Heart right ventricle (tissue), 16 donors: ENCODE results near the gene DCUN1D3. TPM values are rescaled to one million over a fixed set of nuclear protein-coding genes. Genes with fewer than 3 reads are reported as not detected.

Experiments used
- ATAC-seq, 8 donors: fragments of 200-7000 bp; cut with Tn5 transposase; one replicate each; pipeline ENCODE4 v1.9.1; 2020; ENCODE audit warnings: mild to moderate bottlenecking in 8 of 8, moderate library complexity in 8 of 8, moderate number of reproducible peaks in 1 of 8
- DNase-seq, 2 donors: peaks; one replicate each; pipeline ENCODE4 v3.0.0-alpha.2; 2020
- H3K27ac ChIP-seq, 10 donors: fragments of 200-600 bp; sonication (generic) in 2 of 10; one replicate each; pipeline versions ENCODE4 v1.5.0 to v1.8.0; 2020 to 2022; ENCODE audit warnings: mild to moderate bottlenecking in 3 of 10
- H3K27me3 ChIP-seq, 7 donors: fragments of 200-600 bp; one replicate each; pipeline ENCODE4 v1.8.0; 2021 to 2022; ENCODE audit warnings: mild to moderate bottlenecking in 2 of 7
- H3K36me3 ChIP-seq, 9 donors: fragments of 200-600 bp; sonication (generic) in 1 of 9; one replicate each; pipeline versions ENCODE4 v1.5.0 to v1.8.0; 2020 to 2022; ENCODE audit warnings: mild to moderate bottlenecking in 2 of 9
- H3K4me1 ChIP-seq, 9 donors: fragments of 200-600 bp; sonication (generic) in 1 of 9; one replicate each; pipeline versions ENCODE4 v1.5.0 to v1.8.0; 2020 to 2022; ENCODE audit warnings: mild to moderate bottlenecking in 4 of 9
- H3K4me3 ChIP-seq, 10 donors: fragments of 200-600 bp; sonication (generic) in 2 of 10; one replicate each; pipeline versions ENCODE4 v1.5.0 to v1.8.0; 2020 to 2022; ENCODE audit warnings: mild to moderate bottlenecking in 7 of 10, moderate library complexity in 2 of 10
- H3K9me3 ChIP-seq, 11 donors: fragments of 200-600 bp in 10 of 11; sonication (generic) in 2 of 11; one replicate each; pipeline versions ENCODE4 v1.5.0 to v1.8.0; 2013 to 2022; ENCODE audit warnings: mild to moderate bottlenecking in 2 of 11, control low read depth in 1 of 11, moderate library complexity in 1 of 11
- WGBS, 2 donors: extraction: QIAGEN DNeasy Blood & Tissue Kit; methylation state at CpG; one replicate each; pipeline ENCODE4 v1.1.7; 2013; ENCODE audit warnings: inconsistent platforms in 1 of 2; 5-methylcytosine and 5-hydroxymethylcytosine counted together
- intact Hi-C, 10 donors: fragments of 100-400 bp; cut with DNase I; formaldehyde crosslinking; loops; one replicate each; pipeline versions ENCODE4 v1.11.1 to v1.14.2; 2022
- polyA plus RNA-seq, 2 donors: library from polyadenylated mRNA; stranded (reverse); fragments of 200-250 nt; gene quantifications; one replicate each; pipeline ENCODE4 v1.2.3, GENCODE V29; 2013
- total RNA-seq, 10 donors: library from RNA; stranded (reverse); fragmentation: NEBNext Ultra II Directional in 3 of 10; extraction: Animal tissue kit (Norgen Biotek cat#: 25700) in 3 of 10; gene quantifications; one replicate each; pipeline versions ENCODE4 v1.2.1 to v1.2.4, GENCODE V29; 2021 to 2023
- TF ChIP-seq, protein P1 (sequence below), 9 donors: fragments of 200-600 bp; sonication (generic) in 2 of 9; IDR thresholded peaks; one replicate each; pipeline versions ENCODE4 v1.5.0 to v1.8.0; 2021 to 2022; ENCODE audit warnings: antibody characterized with exemption in 9 of 9, mild to moderate bottlenecking in 5 of 9, moderate library complexity in 1 of 9
- donor health status: Arrhythmogenic right ventricular cardiomyopathy.
- donor health status: ischemic (EF 13 %, LVEDD 7.1; RV severe dilation, severe dysfunction).
- donor health status: healthy with polysubstance abuse.
- donor health status: DM: no; HTN: yes; CAD: no.
- donor health status: DM: no; HTN: no; CAD: no.
- donor health status: ischemic (EF 25% LVEDD 6.9; RV normal size, moderate dysfunction).
- donor health status: ischemic (EF 25% LVEDD 5.7; RV mildly dilated, moderate dysfunction).
- donor health status: healthy.
- donor health status: DM: yes; HTN: yes; CAD: no.
- donor health status: Ischemic cardiomyopathy.
- donor health status: ischemic (EF 35%, LVEDD 5.7; RV mildly dilated, moderate dysfunction).
- donor health status: nonischemic (EF 11% LVEDD 7.7; RV severe dilation, severe dysfunction).
- donor health status: DM: yes; HTN: yes; CAD: no.
- donor health status: PGD.
- donor health status: ischemic (EF 29% LVEDD 5.4; RV normal size, mild dysfunction).
- donor health status: nonischemic (EF 23%, LVEDD 6.1; RV moderate dilation, normal function).

The DCUN1D3 gene
- total and polyA plus RNA-seq, 12 donors: 3.4 to 32.6 (median 9.4) TPM

DNA sequence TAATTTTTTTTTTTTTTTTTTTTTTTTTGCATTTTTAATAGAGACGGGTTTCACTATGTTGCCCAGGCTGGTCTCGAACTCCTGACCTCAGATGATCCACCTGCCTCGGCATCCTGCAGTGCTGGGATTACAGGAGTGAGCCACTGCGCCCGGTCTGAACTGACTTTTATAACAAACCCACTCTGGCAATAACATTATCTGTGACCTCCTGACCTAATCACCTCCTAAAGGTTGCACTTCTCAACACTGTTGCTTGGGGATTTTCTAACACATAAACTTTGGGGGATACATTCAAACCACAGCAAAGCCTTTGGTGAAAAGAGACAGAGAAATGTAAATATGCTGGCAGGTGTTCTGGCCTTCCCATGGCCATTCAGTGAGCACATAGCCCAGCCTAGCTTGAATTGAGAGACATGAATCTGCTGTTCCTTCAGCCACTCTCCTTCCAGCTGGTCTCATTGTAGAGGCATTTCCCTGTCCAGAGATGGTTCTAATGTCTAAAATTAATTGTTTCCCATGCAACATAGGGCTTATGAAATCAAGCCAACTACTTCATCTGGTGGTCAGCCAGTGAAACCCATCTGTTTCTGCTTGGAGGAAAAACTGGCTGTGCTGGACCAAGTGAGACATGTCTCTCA lies 28.7 kb upstream of the DCUN1D3 start:
- Histone ChIP-seq H3K4me1 (peaks cover 0 to 23% (median 7%) of the 10 kb centered on the region in 9 donors), H3K36me3 (peaks cover 0 to 21% (median 0%) of the 10 kb centered on the region in 9 donors), H3K9me3 (no peaks in the 10 kb centered on the region), H3K27ac (peak overlapping the region in 6 of 10 donors; percentile 2 to 84 (median 74)), H3K4me3 (no peak overlapping the region), H3K27me3 (no peaks in the 10 kb centered on the region)
- ATAC-seq (peak in 5 of 8 donors; percentile 8 to 43 (median 41)), DNase-seq (no peak)
- intact Hi-C loops: loop anchor here in 1 of 10 donors (10.0 kb wide), 1 partner anchor 156 kb away; no protein-coding TSS in a partner anchor
- 87 to 89% methylated on average over 5 of the region's 5 CpGs for WGBS, 2 donors
- TF ChIP-seq, protein P1, sequence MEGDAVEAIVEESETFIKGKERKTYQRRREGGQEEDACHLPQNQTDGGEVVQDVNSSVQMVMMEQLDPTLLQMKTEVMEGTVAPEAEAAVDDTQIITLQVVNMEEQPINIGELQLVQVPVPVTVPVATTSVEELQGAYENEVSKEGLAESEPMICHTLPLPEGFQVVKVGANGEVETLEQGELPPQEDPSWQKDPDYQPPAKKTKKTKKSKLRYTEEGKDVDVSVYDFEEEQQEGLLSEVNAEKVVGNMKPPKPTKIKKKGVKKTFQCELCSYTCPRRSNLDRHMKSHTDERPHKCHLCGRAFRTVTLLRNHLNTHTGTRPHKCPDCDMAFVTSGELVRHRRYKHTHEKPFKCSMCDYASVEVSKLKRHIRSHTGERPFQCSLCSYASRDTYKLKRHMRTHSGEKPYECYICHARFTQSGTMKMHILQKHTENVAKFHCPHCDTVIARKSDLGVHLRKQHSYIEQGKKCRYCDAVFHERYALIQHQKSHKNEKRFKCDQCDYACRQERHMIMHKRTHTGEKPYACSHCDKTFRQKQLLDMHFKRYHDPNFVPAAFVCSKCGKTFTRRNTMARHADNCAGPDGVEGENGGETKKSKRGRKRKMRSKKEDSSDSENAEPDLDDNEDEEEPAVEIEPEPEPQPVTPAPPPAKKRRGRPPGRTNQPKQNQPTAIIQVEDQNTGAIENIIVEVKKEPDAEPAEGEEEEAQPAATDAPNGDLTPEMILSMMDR (IDR thresholded peaks at IDR 0.05): no peak

DNA sequence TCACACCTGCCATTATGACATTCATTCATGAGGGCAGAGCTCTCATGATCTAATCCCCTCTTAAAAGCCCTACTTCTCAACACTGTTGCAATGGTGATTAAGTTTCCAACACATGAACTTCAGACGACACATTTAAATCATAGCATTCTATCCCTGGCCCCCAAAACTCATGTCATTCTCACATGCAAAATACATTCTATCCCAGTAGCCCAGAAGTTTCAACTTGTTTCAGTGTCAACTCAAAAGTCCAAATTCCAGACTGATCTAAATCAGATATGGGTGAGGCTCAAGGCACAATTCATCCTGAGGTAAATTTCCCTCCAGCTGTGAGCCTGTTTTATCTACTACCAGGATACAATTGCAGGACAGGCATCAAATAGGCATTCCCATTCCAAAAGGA lies 25.6 kb upstream of the DCUN1D3 start:
- Histone ChIP-seq H3K4me3 (no peak overlapping the region), H3K27ac (no peak overlapping the region), H3K4me1 (peaks cover 0 to 16% (median 5%) of the 10 kb centered on the region in 9 donors), H3K9me3 (no peaks in the 10 kb centered on the region), H3K27me3 (no peaks in the 10 kb centered on the region), H3K36me3 (peaks cover 0 to 38% (median 0%) of the 10 kb centered on the region in 9 donors)
- intact Hi-C loops: loop anchor here in 1 of 10 donors (10.0 kb wide), 1 partner anchor 159 kb away; no protein-coding TSS in a partner anchor
- 79 to 84% methylated on average over 1 of the region's 1 CpG for WGBS, 2 donors
- DNase-seq (no peak), ATAC-seq (no peak)
- TF ChIP-seq, protein P1 (IDR thresholded peaks at IDR 0.05): no peak

DNA sequence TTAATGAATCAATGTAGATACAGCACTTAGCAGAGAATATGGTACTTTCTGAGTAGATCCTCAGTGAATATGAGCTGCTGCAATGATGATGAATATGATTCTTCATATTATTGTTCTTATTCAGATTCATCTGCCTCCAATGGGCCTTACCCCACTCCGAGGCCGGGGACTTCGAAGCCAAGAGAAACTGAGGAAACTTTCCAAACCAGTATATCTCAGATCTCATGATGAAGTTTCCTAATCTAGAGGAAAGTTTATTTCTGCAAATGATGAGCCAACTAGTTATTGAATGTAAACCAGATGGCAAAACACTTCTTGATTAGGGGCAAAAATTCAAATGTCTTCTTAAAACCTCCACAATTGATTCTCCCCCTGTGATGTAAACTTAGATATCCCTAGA lies 23.7 kb upstream of the DCUN1D3 start:
- 96 to 97% methylated on average over 3 of the region's 3 CpGs for WGBS, 2 donors
- DNase-seq: no peak
- intact Hi-C loops: loop anchor here in 1 of 10 donors (10.0 kb wide), 1 partner anchor 161 kb away; no protein-coding TSS in a partner anchor
- H3K4me1 ChIP-seq: peaks cover 0 to 10% (median 5%) of the 10 kb centered on the region in 9 donors
- H3K9me3 ChIP-seq: no peaks in the 10 kb centered on the region
- no peak overlapping the region for H3K27ac ChIP-seq
- TF ChIP-seq, protein P1 (IDR thresholded peaks at IDR 0.05): no peak
- no peak for ATAC-seq
- H3K4me3 ChIP-seq: no peak overlapping the region
- H3K36me3 ChIP-seq: peaks cover 0 to 47% (median 0%) of the 10 kb centered on the region in 9 donors
- H3K27me3 ChIP-seq: no peaks in the 10 kb centered on the region

DNA sequence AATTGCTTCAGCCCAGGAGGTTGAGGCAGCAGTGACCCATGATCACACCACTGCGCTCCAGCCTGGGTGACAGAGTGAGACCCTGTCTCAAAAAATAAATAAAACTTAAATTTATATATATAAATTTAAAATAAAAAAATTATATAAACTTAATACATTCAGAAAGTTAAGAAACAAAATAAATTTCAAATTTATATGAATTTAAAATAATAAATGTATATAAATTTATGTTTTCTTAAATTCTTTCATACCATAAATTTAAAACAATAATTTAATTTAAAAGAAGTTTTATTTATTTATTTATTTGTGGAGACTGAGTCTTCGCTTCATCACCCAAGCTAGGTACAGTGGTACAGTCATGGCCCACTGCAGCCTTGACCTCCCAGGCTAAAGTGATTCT lies 20.6 kb upstream of the DCUN1D3 start:
- Histone ChIP-seq H3K4me3 (no peak overlapping the region), H3K27me3 (no peaks in the 10 kb centered on the region), H3K4me1 (peaks cover 0 to 38% (median 19%) of the 10 kb centered on the region in 9 donors), H3K27ac (no peak overlapping the region), H3K36me3 (peaks cover 0 to 51% (median 0%) of the 10 kb centered on the region in 9 donors), H3K9me3 (no peaks in the 10 kb centered on the region)
- DNase-seq (no peak), ATAC-seq (no peak)
- TF ChIP-seq, protein P1 (IDR thresholded peaks at IDR 0.05): no peak
- 97% methylated on average over 2 of the region's 2 CpGs for WGBS, 2 donors
- intact Hi-C loops: loop anchor here in 1 of 10 donors (10.0 kb wide), 1 partner anchor 164 kb away; no protein-coding TSS in a partner anchor
